ENCODE results near the gene UBE2E2.

The UBE2E2 gene

GRCh38 chr3:23303601-23304217 is 100.6 kb downstream of the UBE2E2 start:
- no peak for ATAC-seq
- no peak for TF ChIP-seq TOX (CRISPR knock-in tag; IDR thresholded peaks at IDR 0.05; ENCODE audit: borderline replicate concordance)
- TF ChIP-seq SNAI2 (CRISPR knock-in tag; IDR thresholded peaks at IDR 0.05): no peak
- no peak for TF ChIP-seq ARNTL (CRISPR knock-in tag; IDR thresholded peaks at IDR 0.05; ENCODE audit: borderline replicate concordance, low read depth)

GRCh38 chr3:23304424-23304823 is 101.3 kb downstream of the UBE2E2 start:
- TF ChIP-seq GLIS3 (CRISPR knock-in tag; IDR thresholded peaks at IDR 0.05) (no peak), PATZ1 (CRISPR knock-in tag; IDR thresholded peaks at IDR 0.05; ENCODE audit: borderline replicate concordance) (no peak), ARNTL (CRISPR knock-in tag; IDR thresholded peaks at IDR 0.05; ENCODE audit: borderline replicate concordance, low read depth) (no peak), ZFP30 (CRISPR knock-in tag; IDR thresholded peaks at IDR 0.05) (no peak), ZNF8 (CRISPR knock-in tag; IDR thresholded peaks at IDR 0.05) (no peak), CREB5 (CRISPR knock-in tag; IDR thresholded peaks at IDR 0.05; ENCODE audit: low read depth) (no peak), SNAI2 (CRISPR knock-in tag; IDR thresholded peaks at IDR 0.05) (no peak), PPARA (CRISPR knock-in tag; IDR thresholded peaks at IDR 0.05; ENCODE audit: borderline replicate concordance) (no peak), TOX (CRISPR knock-in tag; IDR thresholded peaks at IDR 0.05; ENCODE audit: borderline replicate concordance) (no peak), CSDC2 (CRISPR knock-in tag; IDR thresholded peaks at IDR 0.05) (no peak), OSR1 (CRISPR knock-in tag; IDR thresholded peaks at IDR 0.05) (no peak), POU6F1 (CRISPR knock-in tag; IDR thresholded peaks at IDR 0.05; ENCODE audit: borderline replicate concordance, low read depth) (no peak), TSHZ2 (CRISPR knock-in tag; IDR thresholded peaks at IDR 0.05) (no peak)
- ATAC-seq: no peak; the same call in 2 of the 3 replicates

GRCh38 chr3:23308986-23309625 is 106.0 kb downstream of the UBE2E2 start:
- ATAC-seq: no peak

GRCh38 chr3:23312866-23313265 is 109.7 kb downstream of the UBE2E2 start:
- no peak for TF ChIP-seq TOX (CRISPR knock-in tag; IDR thresholded peaks at IDR 0.05; ENCODE audit: borderline replicate concordance)
- no peak for TF ChIP-seq BACH2 (CRISPR knock-in tag; IDR thresholded peaks at IDR 0.05; ENCODE audit: borderline replicate concordance)
- TF ChIP-seq OSR1 (CRISPR knock-in tag; IDR thresholded peaks at IDR 0.05): no peak
- no peak for TF ChIP-seq ZNF70 (CRISPR knock-in tag; IDR thresholded peaks at IDR 0.05)
- no peak for TF ChIP-seq ZNF8 (CRISPR knock-in tag; IDR thresholded peaks at IDR 0.05)
- no peak for ATAC-seq

More at GRCh38 chr3:23308986-23309625, 106.0 kb downstream of the UBE2E2 start:
- TF ChIP-seq ZNF70 (CRISPR knock-in tag; IDR thresholded peaks at IDR 0.05): no peak
- no peak for TF ChIP-seq OSR1 (CRISPR knock-in tag; IDR thresholded peaks at IDR 0.05)
- TF ChIP-seq SNAI2 (CRISPR knock-in tag; IDR thresholded peaks at IDR 0.05): no peak
- TF ChIP-seq ZNF8 (CRISPR knock-in tag; IDR thresholded peaks at IDR 0.05): no peak
- no peak for TF ChIP-seq ESRRG (CRISPR knock-in tag; IDR thresholded peaks at IDR 0.05)
- TF ChIP-seq CSDC2 (CRISPR knock-in tag; IDR thresholded peaks at IDR 0.05): no peak
